GM23338 (cell line): ENCODE measurements around the gene ARID3A. TPM values are rescaled to one million over a fixed set of nuclear protein-coding genes. Genes with fewer than 3 reads are reported as not detected.
A peak's percentile ranks its signal among the peaks of the same experiment; 100 is the strongest.

Experiments
- ATAC-seq: fragments of 200-7000 bp; cut with Tn5 transposase; 3 replicates; pipeline ENCODE4 v1.9.1; 2020
- DNase-seq: peaks from one replicate; pipeline ENCODE4 v3.0.0-alpha.2; 2015; ENCODE audit warnings: low spot score
- H2AFZ ChIP-seq: fragments of 200-600 bp; sonication (generic); 2 replicates; pipeline ENCODE4 v1.8.0; 2016; ENCODE audit warnings: antibody characterized with exemption, mild to moderate bottlenecking, moderate library complexity
- H3F3A ChIP-seq: fragments of 200-600 bp; sonication (generic); replicated peaks from 2 replicates; pipeline ENCODE4 v1.8.0; 2017; ENCODE audit warnings: antibody characterized with exemption, mixed run types, low read depth
- H3K27ac ChIP-seq: fragments of 200-600 bp; sonication (generic); 2 replicates; pipeline ENCODE4 v1.6.1; 2016; ENCODE audit warnings: low read depth
- H3K27me3 ChIP-seq: fragments of 200-600 bp; sonication (generic); 2 replicates; pipeline ENCODE4 v1.8.0; 2016; ENCODE audit warnings: mild to moderate bottlenecking, mixed run types, moderate library complexity; ENCODE audit not compliant: insufficient read depth
- H3K36me3 ChIP-seq: fragments of 200-600 bp; sonication (generic); 2 replicates; pipeline ENCODE4 v1.8.0; 2016; ENCODE audit warnings: mild to moderate bottlenecking; ENCODE audit not compliant: insufficient read depth
- H3K4me1 ChIP-seq: fragments of 200-600 bp; sonication (generic); 2 replicates; pipeline ENCODE4 v1.8.0; 2016; ENCODE audit warnings: mild to moderate bottlenecking, moderate library complexity; ENCODE audit not compliant: insufficient read depth
- H3K4me2 ChIP-seq: fragments of 200-600 bp; sonication (generic); 2 replicates; pipeline ENCODE4 v1.7.1; 2017; ENCODE audit warnings: mixed run types
- H3K4me3 ChIP-seq: fragments of 200-600 bp; sonication (generic); 2 replicates; pipeline ENCODE4 v1.6.1; 2016; ENCODE audit warnings: mixed run types
- H3K79me2 ChIP-seq: fragments of 200-600 bp; sonication (generic); replicated peaks from 2 replicates; pipeline ENCODE4 v1.8.0; 2017; ENCODE audit warnings: mild to moderate bottlenecking; ENCODE audit not compliant: insufficient read depth
- H3K9me2 ChIP-seq: fragments of 200-600 bp; sonication (generic); 2 replicates; pipeline ENCODE4 v1.8.0; 2017; ENCODE audit not compliant: insufficient read depth
- H4K20me1 ChIP-seq: fragments of 200-600 bp; sonication (generic); replicated peaks from 2 replicates; pipeline ENCODE4 v1.8.0; 2017; ENCODE audit warnings: mild to moderate bottlenecking; ENCODE audit not compliant: insufficient read depth
- H3K27ac Mint-ChIP-seq: 2 replicates; pipeline ENCODE4 v1.8.0; 2020; ENCODE audit warnings: inconsistent platforms, mild to moderate bottlenecking, moderate library complexity, mixed read lengths
- H3K27me3 Mint-ChIP-seq: 3 replicates; pipeline ENCODE4 v1.8.0; 2022; ENCODE audit warnings: low read depth, mild to moderate bottlenecking, moderate library complexity, mixed read lengths, inconsistent platforms; ENCODE audit not compliant: insufficient read depth, poor library complexity
- H3K36me3 Mint-ChIP-seq: 3 replicates; pipeline ENCODE4 v1.8.0; 2021; ENCODE audit warnings: low read depth, mild to moderate bottlenecking, inconsistent platforms, moderate library complexity, mixed read lengths
- H3K4me1 Mint-ChIP-seq: 3 replicates; pipeline ENCODE4 v1.8.0; 2020; ENCODE audit warnings: mild to moderate bottlenecking, inconsistent platforms, mixed read lengths
- H3K4me3 Mint-ChIP-seq: 3 replicates; pipeline ENCODE4 v1.8.0; 2021; ENCODE audit warnings: moderate library complexity, mild to moderate bottlenecking, inconsistent platforms, mixed read lengths
- H3K9me3 Mint-ChIP-seq: 3 replicates; pipeline ENCODE4 v1.8.0; 2020; ENCODE audit warnings: moderate library complexity, mild to moderate bottlenecking, inconsistent platforms, mixed read lengths
- NANOG ChIP-seq: IDR thresholded peaks from 2 replicates; pipeline ENCODE4 v1.6.1; 2016; ENCODE audit warnings: antibody characterized with exemption, borderline replicate concordance
- POLR2AphosphoS5 ChIP-seq: IDR thresholded peaks from 2 replicates; pipeline ENCODE4 v1.6.1; 2016; ENCODE audit warnings: antibody characterized with exemption, low read depth
- STAT1 ChIP-seq: IDR thresholded peaks from one replicate; pipeline ENCODE4 v1.6.1; 2016; ENCODE audit warnings: antibody characterized with exemption; ENCODE audit not compliant: unreplicated experiment
- ZNF114 ChIP-seq: fragments of 250-450 bp; sonication (Bioruptor Pico); IDR thresholded peaks from 2 replicates; pipeline ENCODE4 v1.5.0; 2020; ENCODE audit warnings: mild to moderate bottlenecking, moderate library complexity
- ZNF331 ChIP-seq: fragments of 250-450 bp; sonication (Bioruptor Pico); IDR thresholded peaks from 2 replicates; pipeline ENCODE4 v1.5.0; 2020; ENCODE audit warnings: low read depth, mild to moderate bottlenecking, moderate library complexity
- ZNF462 ChIP-seq: fragments of 250-450 bp; sonication (Bioruptor Pico); IDR thresholded peaks from 2 replicates; pipeline ENCODE4 v1.5.0; 2020; ENCODE audit warnings: mild to moderate bottlenecking, moderate library complexity
- polyA plus RNA-seq: library from polyadenylated mRNA; unstranded; fragments of >200 nt; fragmentation: Nextera tagmentation; extraction: Ambion mirVana; gene quantifications from 2 replicates; pipeline ENCODE4 v1.2.1, GENCODE V29; 2016
- total RNA-seq: library from RNA; depleted of rRNA; stranded (reverse); fragments of >200 nt; shearing (Covaris generic); gene quantifications from 2 replicates; pipeline ENCODE4 v1.2.3, GENCODE V29; 2014
- TF ChIP-seq, protein P1 (sequence below): IDR thresholded peaks from one replicate; pipeline ENCODE4 v1.6.1; 2018; ENCODE audit warnings: antibody characterized with exemption; ENCODE audit not compliant: unreplicated experiment

Gene ARID3A
- total and polyA plus RNA-seq, 2 experiments from 2014 or later = 33.6 to 51.6 TPM

DNA sequence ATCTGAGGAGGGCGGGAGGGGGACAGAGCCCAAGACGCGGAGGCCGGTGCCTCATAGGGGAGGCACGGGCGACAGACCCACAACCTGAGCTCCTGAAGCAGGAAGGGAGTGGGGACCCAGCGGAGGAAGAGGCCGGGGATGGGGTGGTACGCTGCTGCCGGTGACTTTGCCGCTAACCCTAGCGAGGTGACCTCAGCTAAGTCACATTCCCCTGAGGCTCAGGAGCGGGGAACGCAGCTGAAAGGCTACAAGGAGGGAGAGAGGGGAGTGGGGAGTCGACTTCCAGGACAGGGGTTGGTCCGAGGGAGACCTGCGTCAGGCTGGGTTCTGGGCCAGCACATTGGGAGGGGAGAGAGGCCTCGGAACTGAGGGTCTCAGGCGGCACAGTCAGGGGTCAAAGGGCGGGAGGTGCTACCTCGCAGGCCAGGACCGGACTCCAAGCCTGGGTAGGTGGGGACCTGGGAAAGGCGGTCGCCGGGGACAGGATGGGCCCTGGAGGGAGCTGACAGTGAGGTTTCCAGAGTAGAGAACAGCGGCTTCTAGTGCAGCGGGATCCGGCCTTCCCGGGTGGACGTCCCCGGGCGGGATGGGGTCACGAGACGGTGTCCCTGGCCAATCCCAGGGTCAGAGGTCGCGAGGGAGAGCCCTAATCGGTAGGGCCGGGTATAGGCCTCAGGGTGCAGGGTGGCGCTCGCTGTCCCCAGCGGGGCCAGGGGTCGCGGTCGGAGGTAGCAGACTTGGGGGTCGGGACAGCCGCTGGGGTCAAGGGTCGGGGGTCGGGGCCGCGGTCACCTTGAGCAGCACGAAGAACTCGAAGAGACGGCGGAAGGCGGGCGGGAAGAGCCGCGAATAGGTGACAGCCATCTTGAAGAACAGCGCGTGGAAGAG lies 94.4 kb downstream of the ARID3A start:
- H3K9me3 Mint-ChIP-seq = peaks cover 3% of the 10 kb centered on the region; the same call in 2 of the 3 replicates
- H3K4me3 Mint-ChIP-seq = peak overlapping the region; percentile 94
- peak overlapping the region; percentile 88 for H3K27ac Mint-ChIP-seq
- Histone ChIP-seq H3K27ac (peak overlapping the region; percentile 39; the same call in 1 of the 2 replicates), H2AFZ (no peak overlapping the region), H3F3A (peaks cover 14% of the 10 kb centered on the region; the same call in 1 of the 2 replicates), H3K4me1 (peaks cover 8% of the 10 kb centered on the region; the same call in 1 of the 2 replicates), H3K27me3 (no peaks in the 10 kb centered on the region), H3K9me2 (no peaks in the 10 kb centered on the region), H3K79me2 (peaks cover 56% of the 10 kb centered on the region), H3K36me3 (no peaks in the 10 kb centered on the region), H3K4me3 (peak overlapping the region; percentile 91), H4K20me1 (peaks cover 15% of the 10 kb centered on the region), H3K4me2 (peak overlapping the region; percentile 87)
- TF ChIP-seq ZNF114 (CRISPR knock-in tag) (no peak), NANOG (no peak), ZNF331 (CRISPR knock-in tag) (no peak), STAT1 (no peak), ZNF462 (CRISPR knock-in tag) (no peak), POLR2AphosphoS5 (no peak)
- TF ChIP-seq, protein P1, sequence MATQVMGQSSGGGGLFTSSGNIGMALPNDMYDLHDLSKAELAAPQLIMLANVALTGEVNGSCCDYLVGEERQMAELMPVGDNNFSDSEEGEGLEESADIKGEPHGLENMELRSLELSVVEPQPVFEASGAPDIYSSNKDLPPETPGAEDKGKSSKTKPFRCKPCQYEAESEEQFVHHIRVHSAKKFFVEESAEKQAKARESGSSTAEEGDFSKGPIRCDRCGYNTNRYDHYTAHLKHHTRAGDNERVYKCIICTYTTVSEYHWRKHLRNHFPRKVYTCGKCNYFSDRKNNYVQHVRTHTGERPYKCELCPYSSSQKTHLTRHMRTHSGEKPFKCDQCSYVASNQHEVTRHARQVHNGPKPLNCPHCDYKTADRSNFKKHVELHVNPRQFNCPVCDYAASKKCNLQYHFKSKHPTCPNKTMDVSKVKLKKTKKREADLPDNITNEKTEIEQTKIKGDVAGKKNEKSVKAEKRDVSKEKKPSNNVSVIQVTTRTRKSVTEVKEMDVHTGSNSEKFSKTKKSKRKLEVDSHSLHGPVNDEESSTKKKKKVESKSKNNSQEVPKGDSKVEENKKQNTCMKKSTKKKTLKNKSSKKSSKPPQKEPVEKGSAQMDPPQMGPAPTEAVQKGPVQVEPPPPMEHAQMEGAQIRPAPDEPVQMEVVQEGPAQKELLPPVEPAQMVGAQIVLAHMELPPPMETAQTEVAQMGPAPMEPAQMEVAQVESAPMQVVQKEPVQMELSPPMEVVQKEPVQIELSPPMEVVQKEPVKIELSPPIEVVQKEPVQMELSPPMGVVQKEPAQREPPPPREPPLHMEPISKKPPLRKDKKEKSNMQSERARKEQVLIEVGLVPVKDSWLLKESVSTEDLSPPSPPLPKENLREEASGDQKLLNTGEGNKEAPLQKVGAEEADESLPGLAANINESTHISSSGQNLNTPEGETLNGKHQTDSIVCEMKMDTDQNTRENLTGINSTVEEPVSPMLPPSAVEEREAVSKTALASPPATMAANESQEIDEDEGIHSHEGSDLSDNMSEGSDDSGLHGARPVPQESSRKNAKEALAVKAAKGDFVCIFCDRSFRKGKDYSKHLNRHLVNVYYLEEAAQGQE = no peak
- H3K36me3 Mint-ChIP-seq = no peaks in the 10 kb centered on the region
- no peak for ATAC-seq
- H3K4me1 Mint-ChIP-seq = peaks cover 28% of the 10 kb centered on the region
- peaks cover 18% of the 10 kb centered on the region for H3K27me3 Mint-ChIP-seq
- peak; percentile 33 for DNase-seq
